Activated T-cell treated with anti-CD3 and anti-CD28 coated beads for 1 hour (primary cell): Measurements from ENCODE around the gene SMIM35.
"Not testable (repeated sequence)": the region's sequence is repeated elsewhere in the genome, so short reads cannot be mapped to it uniquely, and the experiment has no call there.

Experiments used
- DNase-seq: peaks from one replicate; pipeline ENCODE4 v3.0.0-alpha.2; 2020; ENCODE audit warnings: low read depth

Gene SMIM35

GRCh38 chr11:117983163-117983475 is 103.6 kb downstream of the SMIM35 start:
- no peak for DNase-seq

GRCh38 chr11:117980720-117981119 is 106.0 kb downstream of the SMIM35 start:
- no peak for DNase-seq

GRCh38 chr11:117980280-117980679 is 106.5 kb downstream of the SMIM35 start:
- DNase-seq: no peak

GRCh38 chr11:117979481-117980211 is 107.1 kb downstream of the SMIM35 start:
- DNase-seq: no peak

GRCh38 chr11:117978991-117979390 is 107.8 kb downstream of the SMIM35 start:
- no peak for DNase-seq

GRCh38 chr11:117978291-117978910 is 108.4 kb downstream of the SMIM35 start:
- DNase-seq: not testable (repeated sequence)

- not testable (repeated sequence) for DNase-seq
These were observed 109.0 kb downstream of the SMIM35 start for GRCh38 chr11:117977612-117978264.

- DNase-seq: no peak
These were observed 109.7 kb downstream of the SMIM35 start for GRCh38 chr11:117977029-117977428.

- no peak for DNase-seq
These were observed 110.3 kb downstream of the SMIM35 start for GRCh38 chr11:117976445-117976844.

- DNase-seq: no peak
These were observed 113.3 kb downstream of the SMIM35 start for GRCh38 chr11:117973503-117973860.

- no peak for DNase-seq
These were observed 113.9 kb downstream of the SMIM35 start for GRCh38 chr11:117972629-117973502.

- no peak for DNase-seq
These were observed 114.7 kb downstream of the SMIM35 start for GRCh38 chr11:117972044-117972443.

- DNase-seq: no peak
These were observed 116.3 kb downstream of the SMIM35 start for GRCh38 chr11:117970400-117971024.

- no peak for DNase-seq
These were observed 117.4 kb downstream of the SMIM35 start for GRCh38 chr11:117969160-117969991.

GRCh38 chr11:117966908-117967307 is 119.9 kb downstream of the SMIM35 start:
- DNase-seq: no peak

- no peak for DNase-seq
These were observed 123.9 kb downstream of the SMIM35 start for GRCh38 chr11:117962826-117963225.

- DNase-seq: no peak
These were observed 124.9 kb downstream of the SMIM35 start for GRCh38 chr11:117961896-117962295.

GRCh38 chr11:117960406-117960805 is 126.4 kb downstream of the SMIM35 start:
- DNase-seq: no peak

- no peak for DNase-seq
These were observed 127.2 kb downstream of the SMIM35 start for GRCh38 chr11:117959438-117960149.

- DNase-seq: no peak
These were observed 127.8 kb downstream of the SMIM35 start for GRCh38 chr11:117958949-117959348.
